Activated CD4-positive, alpha-beta T cell treated with anti-CD3 and anti-CD28 coated beads, Interleukin-10, Interleukin-2, amounts not matched to agents 100 ng/mL and 50 ng/mL, durations not matched to agents 16 hours and 8 hours (primary cell): ENCODE results near the gene MAPK4.
"Not testable (repeated sequence)": the region's sequence is repeated elsewhere in the genome, so short reads cannot be mapped to it uniquely, and the experiment has no call there.

Experiments used
- DNase-seq: peaks from one replicate; pipeline ENCODE4 v3.0.0-alpha.2; 2020

The MAPK4 gene

GRCh38 chr18:50559752-50560680 is at the start of gene MAPK4:
TSS of gene MAPK4 (plus strand) at chr18:50560087. CDS start at chr18:50663959, 103,872 bp downstream.
- peak; percentile 13 for DNase-seq

- not testable (repeated sequence) for DNase-seq
Measured at GRCh38 chr18:50517277-50517676, 42.6 kb upstream of the MAPK4 start.

DNA sequence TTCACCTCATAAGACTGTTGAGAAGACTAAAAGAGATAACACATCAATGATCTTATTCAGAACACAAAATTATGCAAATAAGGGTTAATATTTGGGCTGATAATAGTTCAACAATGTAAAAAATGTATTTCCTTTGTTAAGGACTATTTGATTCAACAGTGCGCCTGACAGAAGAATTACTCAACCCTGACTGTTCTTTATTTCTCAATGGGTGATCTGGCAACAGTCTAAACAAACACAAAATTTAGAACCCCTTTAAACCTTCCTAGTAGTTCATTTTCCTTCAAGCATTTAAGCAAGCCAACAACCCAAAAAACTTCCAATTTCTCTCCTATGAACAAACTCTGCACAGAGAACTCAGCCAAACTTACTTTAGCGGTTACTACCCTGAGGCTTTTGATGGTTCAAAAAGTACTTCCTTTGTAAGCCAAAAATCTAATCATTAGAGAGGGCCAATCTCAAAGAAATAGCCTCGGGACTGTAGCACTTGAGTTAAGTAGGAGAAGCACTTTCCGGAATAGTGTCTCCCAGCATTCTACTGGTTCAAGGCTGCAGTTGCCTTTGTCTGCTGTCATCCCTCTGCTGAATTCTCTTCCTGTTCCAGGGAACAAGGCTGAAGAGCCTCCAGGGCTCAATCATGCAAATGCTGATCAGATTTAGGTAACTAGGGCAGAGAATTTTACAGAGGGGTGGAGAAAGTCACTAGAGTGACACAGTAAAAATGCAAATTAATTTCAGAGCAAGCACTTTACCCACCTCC is 40.9 kb upstream of the MAPK4 start:
- no peak for DNase-seq

GRCh38 chr18:50523165-50523564 is 36.7 kb upstream of the MAPK4 start:
- DNase-seq, result no peak

GRCh38 chr18:50527636-50528307 is 32.1 kb upstream of the MAPK4 start:
- no peak for DNase-seq

- no peak for DNase-seq
Measured at GRCh38 chr18:50528806-50529205, 31.1 kb upstream of the MAPK4 start.

- DNase-seq, result not testable (repeated sequence)
Measured at GRCh38 chr18:50533822-50534221, 26.1 kb upstream of the MAPK4 start.

GRCh38 chr18:50544476-50544875 is 15.4 kb upstream of the MAPK4 start:
- DNase-seq, result not testable (repeated sequence)

DNA sequence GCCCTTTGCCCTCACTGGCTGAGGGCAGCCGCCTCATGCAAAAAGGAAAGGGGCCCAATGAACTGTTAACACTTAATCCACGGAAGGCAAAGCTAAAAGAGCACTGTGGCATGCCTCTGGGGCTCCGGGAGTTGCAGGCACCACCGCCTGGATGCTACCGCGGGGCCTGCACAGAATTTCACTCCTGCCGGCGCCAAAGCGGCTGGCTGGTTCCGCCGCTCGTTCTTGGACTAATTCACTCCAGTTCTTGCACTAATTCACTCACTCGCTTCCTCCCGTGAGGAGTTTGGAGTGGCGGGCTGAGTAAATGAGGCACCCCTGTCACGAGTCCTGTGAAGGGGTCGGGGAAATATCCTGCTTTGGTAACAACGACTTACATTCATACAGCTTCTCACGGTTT is 14.0 kb upstream of the MAPK4 start:
- no peak for DNase-seq

- DNase-seq, result no peak
Measured at GRCh38 chr18:50548160-50548559, 11.7 kb upstream of the MAPK4 start.

DNA sequence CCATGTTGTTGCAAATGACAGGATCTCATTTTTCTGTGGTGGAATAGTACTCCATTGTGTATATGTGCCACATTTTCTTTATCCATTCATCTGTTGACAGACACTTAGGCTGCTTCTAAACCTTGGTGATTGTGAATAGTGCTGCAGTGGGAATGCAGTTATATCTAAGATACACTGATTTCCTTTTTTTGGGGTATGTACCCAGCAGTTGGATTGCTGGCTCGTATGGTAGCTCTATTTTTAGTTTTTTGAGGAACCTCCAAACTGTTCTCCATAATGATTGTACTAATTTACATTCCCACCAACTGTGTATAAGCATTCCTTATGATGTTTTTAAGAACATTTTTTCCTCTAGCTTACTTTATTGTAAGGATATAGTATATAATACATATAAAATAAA is 8.2 kb upstream of the MAPK4 start:
- not testable (repeated sequence) for DNase-seq

- no peak for DNase-seq
Measured at GRCh38 chr18:50558157-50558556, 1.7 kb upstream of the MAPK4 start.

GRCh38 chr18:50558948-50559751 is 737 bp upstream of the MAPK4 start:
- no peak for DNase-seq

- no peak for DNase-seq
Measured at GRCh38 chr18:50560681-50561629, 1.1 kb downstream of the MAPK4 start.

DNA sequence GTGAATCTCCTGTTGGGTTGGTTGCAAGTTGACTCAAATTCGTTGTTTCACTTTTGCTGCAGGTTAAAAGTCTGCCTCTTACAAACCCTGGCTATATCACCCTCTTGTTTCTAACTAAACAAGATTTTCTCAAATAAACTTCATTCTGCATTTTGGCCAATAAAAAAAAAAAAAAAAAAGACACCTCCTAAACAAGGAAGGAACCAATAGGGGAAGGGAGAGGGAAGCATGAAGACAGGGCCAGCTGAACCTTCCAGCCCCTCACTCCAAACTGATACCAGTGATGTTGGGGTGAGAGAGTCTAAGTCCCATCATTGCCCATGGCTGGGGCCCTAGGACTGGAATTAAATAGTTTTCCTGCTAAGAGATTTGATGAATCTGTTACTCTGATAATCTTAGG is 2.4 kb downstream of the MAPK4 start:
- DNase-seq, result not testable (repeated sequence)

DNA sequence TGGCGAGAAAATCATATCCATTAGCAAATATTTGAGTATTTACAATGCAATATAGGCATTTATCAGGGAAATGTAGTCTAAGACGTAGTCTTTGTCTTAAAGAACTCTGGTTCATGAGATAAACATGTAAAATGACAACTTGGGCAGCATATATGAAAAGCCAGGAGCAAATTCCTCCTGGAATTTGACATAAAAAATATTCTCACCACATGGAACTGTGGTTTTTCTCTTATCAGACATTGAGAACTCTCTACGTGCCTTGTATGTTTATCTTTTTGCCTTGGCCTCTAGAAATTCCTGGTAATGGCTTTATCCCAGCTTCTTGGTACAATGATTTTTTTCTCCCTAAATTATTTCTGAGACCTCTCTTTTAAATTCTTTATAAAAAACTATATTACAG is 2.8 kb downstream of the MAPK4 start:
- no peak for DNase-seq

DNA sequence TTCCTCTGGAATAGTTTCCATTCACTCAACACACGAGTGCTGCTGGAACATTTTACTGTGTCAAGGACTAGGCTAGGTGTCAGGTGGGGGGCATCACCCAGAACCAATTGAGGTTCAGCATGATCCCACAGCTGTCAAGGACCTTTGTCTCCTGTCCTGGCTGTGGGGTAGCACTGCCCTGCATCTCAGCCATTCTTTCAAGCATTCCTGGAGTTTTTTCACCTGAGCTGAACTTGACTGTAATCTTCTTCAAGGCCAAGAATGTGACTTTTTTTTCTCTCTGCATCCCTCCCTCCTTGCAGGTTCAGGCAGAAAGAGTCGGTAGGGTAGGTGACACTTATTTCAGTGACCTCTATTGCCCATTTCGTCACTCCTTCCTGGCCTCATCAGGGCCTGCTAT is 3.5 kb downstream of the MAPK4 start:
- DNase-seq, result no peak

DNA sequence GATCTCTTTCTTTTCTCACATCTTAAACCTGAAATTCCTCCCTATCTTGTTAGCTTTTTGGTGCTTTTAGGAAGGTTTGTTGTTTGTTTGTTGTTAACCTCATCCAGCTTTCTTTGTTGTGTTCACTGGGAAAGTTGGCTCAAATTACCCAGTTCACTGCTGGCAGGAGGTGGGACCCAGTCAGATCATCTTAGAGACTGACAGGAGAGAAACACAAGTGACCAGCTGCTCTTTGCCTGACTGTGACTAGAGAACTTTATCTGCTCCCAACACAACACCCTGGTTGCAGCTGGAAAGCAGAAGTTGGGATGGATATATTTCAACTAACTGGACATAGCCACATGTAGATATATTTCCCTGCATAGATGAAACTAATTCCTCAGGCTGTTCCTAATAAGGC is 10.0 kb downstream of the MAPK4 start:
- DNase-seq, result no peak

- no peak for DNase-seq
Measured at GRCh38 chr18:50571606-50572005, 11.7 kb downstream of the MAPK4 start.

- not testable (repeated sequence) for DNase-seq
Measured at GRCh38 chr18:50573196-50573595, 13.3 kb downstream of the MAPK4 start.

DNA sequence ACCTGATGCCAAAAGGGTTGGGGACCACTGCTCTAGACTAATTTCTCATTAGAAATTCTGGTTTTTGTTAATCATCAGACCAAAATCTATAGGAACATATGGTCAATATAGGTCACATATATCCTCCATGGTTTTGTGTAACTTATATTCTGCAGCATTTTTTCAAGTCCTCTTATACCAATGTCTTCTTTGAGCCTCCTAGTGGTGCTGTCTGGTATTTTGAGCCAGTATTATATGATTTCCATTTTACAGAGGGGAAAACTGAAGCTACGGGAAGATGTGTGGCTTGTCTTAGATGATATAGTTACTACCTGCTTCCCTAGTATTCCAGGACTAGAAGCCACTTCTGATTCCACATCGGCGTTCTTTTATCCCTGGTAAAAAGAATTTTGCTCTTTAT is 13.8 kb downstream of the MAPK4 start:
- no peak for DNase-seq
